Gastroesophageal sphincter (tissue), 4 donors: ENCODE data around the gene SSU72. TPM values are rescaled to one million over a fixed set of nuclear protein-coding genes. Genes with fewer than 3 reads are reported as not detected.

Source experiments
- ATAC-seq: fragments of 150-250 bp; one replicate; pipeline ENCODE4 v1.9.1; 2016; ENCODE audit warnings: mild to moderate bottlenecking, moderate library complexity
- H3K27ac ChIP-seq, 4 donors: fragments of 200-600 bp; sonication (generic) in 3 of 4; 1 replicate in 3 of 4; 2 replicates in 1 of 4; pipeline ENCODE4 v1.5.1; 2016 to 2019
- H3K27me3 ChIP-seq: fragments of 200-600 bp; sonication (generic); one replicate; pipeline ENCODE4 v1.5.1; 2019
- H3K36me3 ChIP-seq, 2 donors: fragments of 200-600 bp; sonication (generic); one replicate each; pipeline ENCODE4 v1.5.1; 2019; ENCODE audit warnings: control low read depth in 1 of 2
- H3K4me1 ChIP-seq, 3 donors: fragments of 200-600 bp; sonication (generic); 1 replicate in 2 of 3; 2 replicates in 1 of 3; pipeline ENCODE4 v1.5.1; 2016 to 2019; ENCODE audit warnings: control low read depth in 2 of 3
- H3K4me3 ChIP-seq, 2 donors: fragments of 200-600 bp; sonication (generic); one replicate each; pipeline ENCODE4 v1.5.1; 2019; ENCODE audit warnings: mild to moderate bottlenecking in 1 of 2, moderate library complexity in 1 of 2
- H3K9me3 ChIP-seq, 3 donors: fragments of 200-600 bp; sonication (generic); one replicate each; pipeline ENCODE4 v1.5.1; 2017 to 2019; ENCODE audit warnings: control low read depth in 2 of 3
- EP300 ChIP-seq: sonication (generic); formaldehyde crosslinking; IDR thresholded peaks from one replicate; pipeline ENCODE4 v1.6.1; 2017; ENCODE audit warnings: antibody characterized with exemption, mild to moderate bottlenecking
- POLR2A ChIP-seq, 2 donors: fragments of 450-650 bp; IDR thresholded peaks; one replicate each; pipeline ENCODE4 v1.6.1; 2017; ENCODE audit warnings: antibody characterized with exemption in 2 of 2, mild to moderate bottlenecking in 2 of 2, moderate library complexity in 1 of 2
- POLR2AphosphoS5 ChIP-seq: sonication (generic); formaldehyde crosslinking; IDR thresholded peaks from one replicate; pipeline ENCODE4 v1.6.1; 2017; ENCODE audit warnings: antibody characterized with exemption
- WGBS, 2 donors: methylation state at CpG; one replicate each; pipeline ENCODE4 v1.1.5; 2018; ENCODE audit warnings: low coverage in 1 of 2; 5-methylcytosine and 5-hydroxymethylcytosine counted together
- total RNA-seq, 4 donors: library from RNA; depleted of rRNA; stranded (reverse); fragments of >200 nt; gene quantifications; one replicate each; pipeline ENCODE4 v1.1.0, GENCODE V29; 2016
- TF ChIP-seq, protein P1 (sequence below), 4 experiments: fragments of 200-600 bp in 2 of 4; fragments of 450-650 bp in 2 of 4; sonication (generic) in 1 of 4; IDR thresholded peaks; one replicate each; pipeline ENCODE4 v1.5.1; 2017 to 2019; ENCODE audit warnings: antibody characterized with exemption in 4 of 4, mild to moderate bottlenecking in 2 of 4, moderate library complexity in 2 of 4

Gene SSU72
- total RNA-seq, 4 donors from 2014 or later, result 90.5 to 109 (median 98.9) TPM

DNA sequence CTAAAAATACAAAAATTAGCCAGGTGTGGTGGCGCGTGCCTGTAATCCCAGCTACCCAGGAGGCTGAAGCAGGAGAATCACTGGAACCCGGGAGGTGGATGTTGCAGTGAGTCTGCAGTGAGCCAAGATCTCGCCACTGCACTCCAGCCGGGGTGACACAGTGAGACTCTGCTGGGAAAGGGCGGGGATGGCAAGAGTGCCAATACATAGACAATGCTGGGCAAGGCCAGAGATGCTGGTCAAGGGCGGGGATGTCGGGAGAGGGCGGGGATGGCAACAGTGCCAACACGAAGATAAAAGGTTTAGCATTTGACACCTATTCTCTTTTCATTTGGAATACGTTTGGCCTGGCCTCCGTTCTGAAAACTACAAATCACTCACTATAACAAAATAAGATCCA lies 11.0 kb downstream of the SSU72 start:
- H3K9me3 ChIP-seq, result no peaks in the 10 kb centered on the region
- TF ChIP-seq EP300, result no peak
- no peak for TF ChIP-seq POLR2A (IDR thresholded peaks at IDR 0.05)
- no peak for TF ChIP-seq POLR2AphosphoS5
- TF ChIP-seq, protein P1, sequence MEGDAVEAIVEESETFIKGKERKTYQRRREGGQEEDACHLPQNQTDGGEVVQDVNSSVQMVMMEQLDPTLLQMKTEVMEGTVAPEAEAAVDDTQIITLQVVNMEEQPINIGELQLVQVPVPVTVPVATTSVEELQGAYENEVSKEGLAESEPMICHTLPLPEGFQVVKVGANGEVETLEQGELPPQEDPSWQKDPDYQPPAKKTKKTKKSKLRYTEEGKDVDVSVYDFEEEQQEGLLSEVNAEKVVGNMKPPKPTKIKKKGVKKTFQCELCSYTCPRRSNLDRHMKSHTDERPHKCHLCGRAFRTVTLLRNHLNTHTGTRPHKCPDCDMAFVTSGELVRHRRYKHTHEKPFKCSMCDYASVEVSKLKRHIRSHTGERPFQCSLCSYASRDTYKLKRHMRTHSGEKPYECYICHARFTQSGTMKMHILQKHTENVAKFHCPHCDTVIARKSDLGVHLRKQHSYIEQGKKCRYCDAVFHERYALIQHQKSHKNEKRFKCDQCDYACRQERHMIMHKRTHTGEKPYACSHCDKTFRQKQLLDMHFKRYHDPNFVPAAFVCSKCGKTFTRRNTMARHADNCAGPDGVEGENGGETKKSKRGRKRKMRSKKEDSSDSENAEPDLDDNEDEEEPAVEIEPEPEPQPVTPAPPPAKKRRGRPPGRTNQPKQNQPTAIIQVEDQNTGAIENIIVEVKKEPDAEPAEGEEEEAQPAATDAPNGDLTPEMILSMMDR (IDR thresholded peaks at IDR 0.05), result no peak
- H3K27me3 ChIP-seq, result no peaks in the 10 kb centered on the region
- WGBS, 2 donors, result 91 to 92% methylated on average over 8 to 12 of the region's 12 CpGs
- H3K4me3 ChIP-seq, result no peak overlapping the region
- ATAC-seq, result no peak
- H3K36me3 ChIP-seq, result peaks cover 0 to 66% of the 10 kb centered on the region in 2 donors
- H3K27ac ChIP-seq, result no peak overlapping the region
- H3K4me1 ChIP-seq, result peaks cover 0 to 25% (median 0%) of the 10 kb centered on the region in 3 donors

- Histone ChIP-seq H3K4me1 (peaks cover 0 to 15% (median 0%) of the 10 kb centered on the region in 3 donors), H3K27ac (no peak overlapping the region), H3K4me3 (no peak overlapping the region), H3K27me3 (no peaks in the 10 kb centered on the region), H3K9me3 (no peaks in the 10 kb centered on the region), H3K36me3 (peaks cover 0 to 66% of the 10 kb centered on the region in 2 donors)
- 84% methylated on average over 12 of the region's 21 CpGs; no CpG with 5 or more reads in 1 of the 2 donors for WGBS, 2 donors
- ATAC-seq, result no peak
- TF ChIP-seq, protein P1 (IDR thresholded peaks at IDR 0.05), result no peak
- TF ChIP-seq POLR2AphosphoS5, result no peak
These were observed 12.0 kb downstream of the SSU72 start for GRCh38 chr1:1562556-1563195.

DNA sequence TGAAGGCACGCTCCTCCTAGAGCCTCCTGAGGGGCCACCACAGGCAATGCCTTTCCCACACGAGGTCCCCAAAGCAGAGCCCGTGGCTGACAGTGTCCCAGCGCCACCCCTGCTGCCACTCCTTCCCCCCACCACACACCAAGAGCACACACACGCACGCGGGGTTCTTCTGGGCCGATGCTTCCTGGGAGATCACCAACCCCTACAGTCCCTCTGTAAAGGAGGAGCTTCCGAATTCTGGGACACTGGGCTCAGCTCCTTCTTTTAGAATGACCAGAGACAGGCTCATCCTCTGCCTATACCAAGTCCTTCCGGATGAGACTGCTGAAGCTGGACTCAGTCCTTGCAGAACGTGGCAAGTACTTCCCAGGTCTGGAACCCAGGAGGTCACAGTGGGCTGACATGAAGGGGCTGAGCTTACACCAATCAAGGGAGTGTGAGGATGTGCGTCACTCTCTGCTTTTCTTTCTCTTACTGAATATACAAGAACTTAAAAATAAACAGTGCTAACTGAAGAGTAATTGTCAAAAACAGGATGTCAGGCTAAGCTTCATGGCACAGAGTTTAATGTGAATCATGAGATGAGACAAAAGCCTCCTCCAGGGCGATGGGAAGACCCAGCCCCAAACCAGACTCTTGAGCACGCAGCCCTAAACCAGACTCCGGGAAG lies 12.7 kb downstream of the SSU72 start:
- WGBS, 2 donors, result 85 to 90% methylated on average over 8 to 11 of the region's 15 CpGs
- Histone ChIP-seq H3K27me3 (no peaks in the 10 kb centered on the region), H3K27ac (no peak overlapping the region), H3K9me3 (no peaks in the 10 kb centered on the region), H3K36me3 (peaks cover 0 to 66% of the 10 kb centered on the region in 2 donors), H3K4me1 (peaks cover 0 to 7% (median 0%) of the 10 kb centered on the region in 3 donors), H3K4me3 (no peak overlapping the region)
- TF ChIP-seq, protein P1 (IDR thresholded peaks at IDR 0.05), result no peak
- TF ChIP-seq POLR2A (IDR thresholded peaks at IDR 0.05) (no peak), EP300 (no peak), POLR2AphosphoS5 (no peak)
- no peak for ATAC-seq

DNA sequence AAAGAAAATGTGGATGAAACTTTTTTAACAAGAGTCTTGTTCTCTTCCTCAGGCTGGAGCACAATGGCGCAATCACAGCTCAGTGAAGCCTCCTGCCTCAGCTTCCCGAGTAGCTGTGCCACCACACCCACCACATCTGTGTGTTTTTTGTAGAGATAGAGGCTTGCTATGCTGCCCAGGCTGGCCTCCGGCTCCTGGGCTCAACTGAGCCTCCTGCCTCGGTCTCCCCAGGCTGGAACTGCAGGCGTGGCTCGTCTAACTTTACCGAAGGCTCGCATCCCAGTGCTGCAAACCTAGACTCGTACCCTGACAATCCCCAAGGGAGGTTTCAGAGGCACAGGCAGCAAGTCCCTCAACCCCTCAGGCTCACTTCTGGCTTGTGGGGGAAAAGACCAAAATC lies 14.5 kb downstream of the SSU72 start:
- H3K4me3 ChIP-seq, result no peak overlapping the region
- no peaks in the 10 kb centered on the region for H3K9me3 ChIP-seq
- ATAC-seq, result no peak
- WGBS, 2 donors, result 100% methylated on average over 1 of the region's 9 CpGs; no CpG with 5 or more reads in 1 of the 2 donors
- no peaks in the 10 kb centered on the region for H3K4me1 ChIP-seq
- H3K27me3 ChIP-seq, result no peaks in the 10 kb centered on the region
- TF ChIP-seq POLR2A (IDR thresholded peaks at IDR 0.05) (no peak), POLR2AphosphoS5 (no peak), EP300 (no peak)
- TF ChIP-seq, protein P1 (IDR thresholded peaks at IDR 0.05), result no peak
- peaks cover 0 to 62% of the 10 kb centered on the region in 2 donors for H3K36me3 ChIP-seq
- no peak overlapping the region for H3K27ac ChIP-seq

- no peak overlapping the region for H3K27ac ChIP-seq
- TF ChIP-seq POLR2AphosphoS5 (no peak), EP300 (no peak), POLR2A (IDR thresholded peaks at IDR 0.05) (no peak)
- TF ChIP-seq, protein P1 (IDR thresholded peaks at IDR 0.05), result no peak
- H3K27me3 ChIP-seq, result no peaks in the 10 kb centered on the region
- 69 to 86% methylated on average over 7 to 14 of the region's 17 CpGs for WGBS, 2 donors
- no peak overlapping the region for H3K4me3 ChIP-seq
- peaks cover 0 to 10% (median 5%) of the 10 kb centered on the region in 3 donors for H3K4me1 ChIP-seq
- no peaks in the 10 kb centered on the region for H3K9me3 ChIP-seq
- ATAC-seq, result no peak
- H3K36me3 ChIP-seq, result peaks cover 0 to 54% of the 10 kb centered on the region in 2 donors
These were observed 15.6 kb downstream of the SSU72 start for GRCh38 chr1:1559066-1559465.
